Neural cell (in vitro differentiated cells): ENCODE results near the gene SKOR1. TPM values are rescaled to one million over a fixed set of nuclear protein-coding genes. Genes with fewer than 3 reads are reported as not detected.
A peak's percentile ranks its signal among the peaks of the same experiment; 100 is the strongest.

Source experiments
- H2AFZ ChIP-seq: fragments of 200-600, 300-800 bp; sonication (generic), shearing (Covaris generic); 2 replicates; pipeline ENCODE4 v1.6.0; 2014; ENCODE audit warnings: low read depth, mild to moderate bottlenecking, antibody characterized with exemption, low read length, moderate library complexity
- H3F3A ChIP-seq: fragments of 200-600 bp; shearing (Covaris generic); 2 replicates; pipeline ENCODE4 v1.6.1; 2016; ENCODE audit warnings: mild to moderate bottlenecking, moderate library complexity, mixed read lengths, antibody characterized with exemption, low read length; ENCODE audit not compliant: insufficient read depth, poor library complexity, severe bottlenecking
- H3K27ac ChIP-seq: fragments of 200-600, 300-800 bp; sonication (generic), shearing (Covaris generic); 2 replicates; pipeline ENCODE4 v1.5.1; 2014; ENCODE audit warnings: mild to moderate bottlenecking, low read length, moderate library complexity
- H3K27me3 ChIP-seq: fragments of 300-800, 200-600 bp; sonication (generic), shearing (Covaris generic); 2 replicates; pipeline ENCODE4 v1.6.0; 2014; ENCODE audit warnings: mild to moderate bottlenecking, low read depth, low read length, moderate library complexity; ENCODE audit not compliant: insufficient read depth
- H3K36me3 ChIP-seq: fragments of 300-800, 200-600 bp; sonication (generic), shearing (Covaris generic); 2 replicates; pipeline ENCODE4 v1.5.1; 2014; ENCODE audit warnings: mild to moderate bottlenecking, antibody characterized with exemption, low read length, moderate library complexity; ENCODE audit not compliant: insufficient read depth
- H3K4me2 ChIP-seq: fragments of 300-800, 200-600 bp; sonication (generic), shearing (Covaris generic); 2 replicates; pipeline ENCODE4 v1.6.0; 2014; ENCODE audit warnings: mild to moderate bottlenecking, low read length
- H3K4me3 ChIP-seq: fragments of 300-800, 200-600 bp; sonication (generic), shearing (Covaris generic); 2 replicates; pipeline ENCODE4 v1.5.1; 2014; ENCODE audit warnings: mild to moderate bottlenecking, low read length, moderate library complexity
- H3K79me2 ChIP-seq: fragments of 200-600 bp; shearing (Covaris generic); replicated peaks from 2 replicates; pipeline ENCODE4 v1.6.0; 2014; ENCODE audit warnings: mild to moderate bottlenecking, low read length, moderate library complexity; ENCODE audit not compliant: insufficient read depth
- H3K9ac ChIP-seq: fragments of 300-800, 200-600 bp; sonication (generic), shearing (Covaris generic); 2 replicates; pipeline ENCODE4 v1.6.1; 2016; ENCODE audit warnings: mild to moderate bottlenecking, low read length, mixed read lengths
- H3K9me2 ChIP-seq: fragments of 200-600 bp; shearing (Covaris generic); 2 replicates; pipeline ENCODE4 v1.6.1; 2016; ENCODE audit warnings: mild to moderate bottlenecking, low read length, mixed read lengths; ENCODE audit not compliant: insufficient read depth
- H3K9me3 ChIP-seq: fragments of 200-600, 300-800 bp; sonication (generic), shearing (Covaris generic); 2 replicates; pipeline ENCODE4 v1.6.1; 2016; ENCODE audit warnings: mild to moderate bottlenecking, mixed run types, low read length, moderate library complexity, mixed read lengths
- H4K20me1 ChIP-seq: fragments of 200-600 bp; shearing (Covaris generic); 2 replicates; pipeline ENCODE4 v1.6.1; 2016; ENCODE audit warnings: mild to moderate bottlenecking, mixed run types; ENCODE audit not compliant: insufficient read depth
- EP300 ChIP-seq: fragments of 450-650 bp; conservative IDR thresholded peaks from 2 replicates; pipeline ENCODE4 v1.6.1; 2014; ENCODE audit warnings: antibody characterized with exemption, mild to moderate bottlenecking, moderate library complexity; ENCODE audit not compliant: poor library complexity, severe bottlenecking
- EZH2 ChIP-seq: fragments of 200-600, 300-800 bp; shearing (Covaris generic), sonication (generic); IDR thresholded peaks from 2 replicates; pipeline ENCODE4 v1.6.1; 2014; ENCODE audit warnings: antibody characterized with exemption, low read length, borderline replicate concordance, mild to moderate bottlenecking; ENCODE audit not compliant: insufficient read depth, poor library complexity, severe bottlenecking
- MXI1 ChIP-seq: fragments of 450-650 bp; conservative IDR thresholded peaks from 2 replicates; pipeline ENCODE4 v1.6.1; 2014; ENCODE audit warnings: antibody characterized with exemption, mild to moderate bottlenecking; ENCODE audit not compliant: poor library complexity, severe bottlenecking
- POLR2AphosphoS5 ChIP-seq: IDR thresholded peaks from 2 replicates; pipeline ENCODE4 v1.6.1; 2012
- RAD21 ChIP-seq: fragments of 450-650 bp; conservative IDR thresholded peaks from 2 replicates; pipeline ENCODE4 v1.6.1; 2014; ENCODE audit warnings: antibody characterized with exemption, mild to moderate bottlenecking, moderate library complexity
- SMC3 ChIP-seq: fragments of 450-650 bp; conservative IDR thresholded peaks from 2 replicates; pipeline ENCODE4 v1.6.1; 2014; ENCODE audit warnings: antibody characterized with exemption, mild to moderate bottlenecking, moderate library complexity; ENCODE audit not compliant: poor library complexity
- TAF1 ChIP-seq: IDR thresholded peaks from 2 replicates; pipeline ENCODE4 v1.6.1; 2012; ENCODE audit warnings: low read depth
- polyA plus RNA-seq: library from polyadenylated mRNA; depleted of rRNA; stranded (reverse); fragments of >200 nt; gene quantifications from 2 replicates; pipeline ENCODE4 v1.2.3, GENCODE V29; 2014
- TF ChIP-seq, protein P1 (sequence below): fragments of 450-650 bp; IDR thresholded peaks from 2 replicates; pipeline ENCODE4 v1.5.1; 2014; ENCODE audit warnings: antibody characterized with exemption, mild to moderate bottlenecking, moderate library complexity; ENCODE audit not compliant: poor library complexity, severe bottlenecking
- TF ChIP-seq, protein P2 (sequence below): IDR thresholded peaks from 2 replicates; pipeline ENCODE4 v1.6.1; 2012; ENCODE audit warnings: borderline replicate concordance

SKOR1 gene
- polyA plus RNA-seq, 1 donor from 2014 or later: 0.81 TPM

DNA sequence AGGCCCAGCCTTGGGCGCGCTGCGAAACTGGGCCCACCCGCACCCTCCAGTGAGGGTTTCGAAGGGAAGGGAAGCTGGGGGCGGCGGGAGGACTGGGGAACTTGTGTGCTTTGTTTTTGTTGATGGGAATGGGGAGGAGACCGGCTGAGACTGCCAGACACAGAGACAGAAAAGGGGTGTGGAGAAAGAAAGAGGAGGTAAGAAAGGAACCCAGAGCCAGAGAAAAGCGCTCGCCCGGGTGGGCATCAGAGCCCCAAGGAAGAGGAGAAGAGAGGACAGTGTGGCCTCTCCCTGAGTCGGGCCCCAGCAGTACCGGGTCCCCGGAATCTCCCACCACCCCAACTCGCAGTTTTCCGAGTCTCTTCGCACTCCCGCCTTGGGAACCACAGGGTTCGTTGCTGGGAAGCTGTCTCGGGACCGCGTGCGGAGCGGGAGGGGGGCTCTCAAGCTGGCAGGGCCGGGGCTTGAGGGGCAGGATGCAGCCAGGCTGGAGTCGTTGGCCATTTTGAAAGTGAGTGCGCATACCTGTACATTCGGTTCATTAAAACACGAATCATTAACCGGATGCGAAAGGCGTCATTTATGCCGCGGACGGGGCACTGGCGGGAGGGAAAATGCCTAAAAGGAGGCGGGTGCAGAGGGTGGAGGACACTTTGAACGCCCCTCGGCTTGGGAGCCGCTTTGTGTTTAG, 3.1 kb downstream of the SKOR1 start:
- H3K79me2 ChIP-seq: no peaks in the 10 kb centered on the region
- no peak overlapping the region for H3K4me3 ChIP-seq
- H2AFZ ChIP-seq: no peak overlapping the region

DNA sequence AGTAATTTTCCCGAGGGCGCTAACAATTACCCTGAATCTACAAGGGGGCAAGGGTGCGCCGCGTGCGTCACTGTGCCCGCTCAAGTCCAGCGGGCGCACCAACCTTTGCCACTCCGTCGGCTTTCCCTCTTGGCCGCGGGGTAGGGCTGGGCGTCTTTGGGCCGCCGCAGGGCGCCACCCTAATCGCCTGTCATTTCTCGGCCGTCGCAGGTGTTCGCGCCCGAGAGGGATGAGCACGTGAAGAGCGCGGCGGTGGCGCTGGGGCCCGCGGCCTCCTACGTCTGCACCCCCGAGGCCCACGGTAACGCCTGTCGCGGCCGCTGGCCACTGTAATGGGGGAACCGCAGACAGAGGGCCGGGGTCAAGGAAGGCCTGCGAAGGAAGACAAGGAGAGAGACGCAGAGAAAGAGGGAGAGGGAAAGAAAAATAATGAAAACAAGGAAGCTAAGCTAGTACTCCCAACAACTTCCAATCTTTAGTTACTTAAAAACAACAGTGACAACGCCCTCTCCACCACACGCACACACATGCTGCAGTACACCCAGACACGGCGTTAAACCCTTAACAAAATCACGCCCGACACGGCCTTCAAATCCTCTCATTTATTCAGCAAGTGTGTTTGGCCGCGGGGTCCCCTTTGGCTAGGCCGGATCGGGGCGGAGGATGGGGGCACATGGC, 3.8 kb downstream of the SKOR1 start:
- peaks cover 5% of the 10 kb centered on the region for H3K9me3 ChIP-seq
- H3F3A ChIP-seq: no peaks in the 10 kb centered on the region
- peaks cover 4% of the 10 kb centered on the region for H4K20me1 ChIP-seq
- H3K4me3 ChIP-seq: no peak overlapping the region
- TF ChIP-seq MXI1: no peak
- TF ChIP-seq SMC3: no peak
- TF ChIP-seq EP300: no peak
- TF ChIP-seq, protein P1, sequence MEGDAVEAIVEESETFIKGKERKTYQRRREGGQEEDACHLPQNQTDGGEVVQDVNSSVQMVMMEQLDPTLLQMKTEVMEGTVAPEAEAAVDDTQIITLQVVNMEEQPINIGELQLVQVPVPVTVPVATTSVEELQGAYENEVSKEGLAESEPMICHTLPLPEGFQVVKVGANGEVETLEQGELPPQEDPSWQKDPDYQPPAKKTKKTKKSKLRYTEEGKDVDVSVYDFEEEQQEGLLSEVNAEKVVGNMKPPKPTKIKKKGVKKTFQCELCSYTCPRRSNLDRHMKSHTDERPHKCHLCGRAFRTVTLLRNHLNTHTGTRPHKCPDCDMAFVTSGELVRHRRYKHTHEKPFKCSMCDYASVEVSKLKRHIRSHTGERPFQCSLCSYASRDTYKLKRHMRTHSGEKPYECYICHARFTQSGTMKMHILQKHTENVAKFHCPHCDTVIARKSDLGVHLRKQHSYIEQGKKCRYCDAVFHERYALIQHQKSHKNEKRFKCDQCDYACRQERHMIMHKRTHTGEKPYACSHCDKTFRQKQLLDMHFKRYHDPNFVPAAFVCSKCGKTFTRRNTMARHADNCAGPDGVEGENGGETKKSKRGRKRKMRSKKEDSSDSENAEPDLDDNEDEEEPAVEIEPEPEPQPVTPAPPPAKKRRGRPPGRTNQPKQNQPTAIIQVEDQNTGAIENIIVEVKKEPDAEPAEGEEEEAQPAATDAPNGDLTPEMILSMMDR: no peak
- TF ChIP-seq EZH2: peak; percentile 86
- TF ChIP-seq POLR2AphosphoS5: peak; percentile 0
- no peak for TF ChIP-seq TAF1
- TF ChIP-seq RAD21: no peak
- TF ChIP-seq, protein P2, sequence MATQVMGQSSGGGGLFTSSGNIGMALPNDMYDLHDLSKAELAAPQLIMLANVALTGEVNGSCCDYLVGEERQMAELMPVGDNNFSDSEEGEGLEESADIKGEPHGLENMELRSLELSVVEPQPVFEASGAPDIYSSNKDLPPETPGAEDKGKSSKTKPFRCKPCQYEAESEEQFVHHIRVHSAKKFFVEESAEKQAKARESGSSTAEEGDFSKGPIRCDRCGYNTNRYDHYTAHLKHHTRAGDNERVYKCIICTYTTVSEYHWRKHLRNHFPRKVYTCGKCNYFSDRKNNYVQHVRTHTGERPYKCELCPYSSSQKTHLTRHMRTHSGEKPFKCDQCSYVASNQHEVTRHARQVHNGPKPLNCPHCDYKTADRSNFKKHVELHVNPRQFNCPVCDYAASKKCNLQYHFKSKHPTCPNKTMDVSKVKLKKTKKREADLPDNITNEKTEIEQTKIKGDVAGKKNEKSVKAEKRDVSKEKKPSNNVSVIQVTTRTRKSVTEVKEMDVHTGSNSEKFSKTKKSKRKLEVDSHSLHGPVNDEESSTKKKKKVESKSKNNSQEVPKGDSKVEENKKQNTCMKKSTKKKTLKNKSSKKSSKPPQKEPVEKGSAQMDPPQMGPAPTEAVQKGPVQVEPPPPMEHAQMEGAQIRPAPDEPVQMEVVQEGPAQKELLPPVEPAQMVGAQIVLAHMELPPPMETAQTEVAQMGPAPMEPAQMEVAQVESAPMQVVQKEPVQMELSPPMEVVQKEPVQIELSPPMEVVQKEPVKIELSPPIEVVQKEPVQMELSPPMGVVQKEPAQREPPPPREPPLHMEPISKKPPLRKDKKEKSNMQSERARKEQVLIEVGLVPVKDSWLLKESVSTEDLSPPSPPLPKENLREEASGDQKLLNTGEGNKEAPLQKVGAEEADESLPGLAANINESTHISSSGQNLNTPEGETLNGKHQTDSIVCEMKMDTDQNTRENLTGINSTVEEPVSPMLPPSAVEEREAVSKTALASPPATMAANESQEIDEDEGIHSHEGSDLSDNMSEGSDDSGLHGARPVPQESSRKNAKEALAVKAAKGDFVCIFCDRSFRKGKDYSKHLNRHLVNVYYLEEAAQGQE: no peak
- no peaks in the 10 kb centered on the region for H3K36me3 ChIP-seq
- no peak overlapping the region for H3K9ac ChIP-seq
- H2AFZ ChIP-seq: no peak overlapping the region
- H3K4me2 ChIP-seq: no peak overlapping the region
- no peaks in the 10 kb centered on the region for H3K9me2 ChIP-seq
- H3K27ac ChIP-seq: no peak overlapping the region
- H3K79me2 ChIP-seq: no peaks in the 10 kb centered on the region
- H3K27me3 ChIP-seq: peaks cover 100% of the 10 kb centered on the region

More for the DNA sequence above, 3.1 kb downstream of the SKOR1 start:
- Histone ChIP-seq H3K9ac (no peak overlapping the region), H4K20me1 (peaks cover 4% of the 10 kb centered on the region), H3K27ac (no peak overlapping the region), H3K9me3 (peaks cover 5% of the 10 kb centered on the region), H3K27me3 (peaks cover 100% of the 10 kb centered on the region), H3K36me3 (no peaks in the 10 kb centered on the region), H3F3A (no peaks in the 10 kb centered on the region), H3K4me2 (no peak overlapping the region), H3K9me2 (no peaks in the 10 kb centered on the region)
- TF ChIP-seq POLR2AphosphoS5 (peak; percentile 59), EP300 (no peak)
